Measurements from ENCODE around the gene AMBRA1.

The AMBRA1 gene

DNA sequence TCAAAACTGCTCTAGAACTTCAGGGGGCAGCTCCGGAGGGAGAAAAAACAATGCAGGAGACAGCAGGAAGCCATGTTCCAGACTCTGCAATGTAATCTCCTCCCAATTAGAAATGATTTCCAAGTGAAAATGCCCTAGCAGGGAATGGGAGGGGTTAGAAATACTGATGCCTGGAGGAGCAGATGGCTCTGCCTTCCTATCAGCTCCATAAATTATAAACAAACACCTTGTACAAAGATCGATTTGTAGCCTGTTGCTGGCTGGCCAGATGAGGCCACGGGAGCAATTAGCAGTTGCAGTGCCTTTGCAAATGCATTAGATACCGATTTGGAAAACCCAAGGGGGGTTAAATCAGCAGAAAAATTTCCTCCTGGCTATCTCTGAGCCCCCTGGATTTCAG lies 155.6 kb downstream of the AMBRA1 start:
- DNase-seq (ENCODE audit: low spot score): no peak

DNA sequence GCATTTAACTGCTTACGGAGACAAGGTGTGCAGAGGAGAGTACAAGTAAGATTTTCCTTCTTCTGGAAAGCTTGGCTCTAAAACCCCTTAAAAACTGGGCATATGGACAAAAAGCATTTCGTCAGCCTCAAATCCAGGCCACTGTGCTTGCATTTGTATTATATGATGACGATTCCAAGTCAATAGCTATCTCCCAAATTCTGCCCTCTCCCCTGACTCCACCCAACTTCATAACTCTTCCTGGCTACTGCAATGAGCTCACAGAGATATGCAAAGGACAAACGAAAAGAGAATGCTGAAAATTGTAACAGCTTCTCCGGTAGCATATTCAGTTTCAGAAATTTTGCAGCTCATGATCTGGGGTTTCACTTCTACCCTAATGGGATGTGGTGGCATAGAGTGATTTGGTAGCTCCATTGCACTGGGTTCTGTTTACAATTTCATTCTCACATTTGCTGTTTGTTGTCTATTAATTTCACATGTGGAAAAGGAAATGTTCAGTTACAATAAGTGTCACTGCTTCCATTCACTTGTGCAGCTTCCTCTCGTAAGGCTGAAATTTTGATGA lies 156.6 kb downstream of the AMBRA1 start:
- DNase-seq (ENCODE audit: low spot score): no peak

DNA sequence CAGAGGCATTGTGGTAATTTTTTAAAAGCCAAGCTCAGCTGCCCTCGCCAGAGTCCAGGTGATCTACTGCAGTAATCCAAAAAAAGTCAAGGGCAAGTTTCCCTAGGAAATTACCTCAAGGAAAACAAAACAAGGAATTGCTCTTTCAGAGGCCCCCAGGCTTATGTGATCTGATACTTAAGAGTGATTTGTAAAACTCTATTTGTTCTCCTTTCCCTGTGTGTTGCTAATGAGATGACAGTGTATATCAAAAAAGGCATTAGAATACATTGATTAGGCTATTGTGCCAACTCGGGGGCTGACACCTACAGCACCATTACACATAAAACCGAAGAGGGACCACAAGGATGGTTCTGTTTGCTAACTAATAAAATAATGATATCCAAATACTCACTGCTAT lies 157.7 kb downstream of the AMBRA1 start:
- DNase-seq (ENCODE audit: low spot score): no peak

DNA sequence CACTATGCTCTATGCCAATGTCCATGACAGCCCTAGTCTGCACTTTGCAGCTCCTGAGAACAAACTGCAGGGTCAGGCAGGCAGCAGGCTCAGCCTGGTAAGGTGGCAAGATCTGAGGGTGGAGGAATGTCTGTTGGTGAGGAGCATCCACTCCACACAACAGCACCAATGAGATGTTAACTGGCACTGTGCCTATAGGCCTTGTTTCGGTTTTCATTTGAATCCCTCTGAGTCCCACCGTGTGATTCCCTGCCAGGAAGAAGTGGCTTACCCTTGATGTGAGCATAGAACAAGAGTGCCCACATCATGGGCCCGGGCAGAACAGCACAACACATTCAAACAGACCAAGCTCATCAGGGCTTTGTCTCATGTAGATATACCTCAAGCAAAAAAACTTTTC lies 158.1 kb downstream of the AMBRA1 start:
- DNase-seq (ENCODE audit: low spot score): no peak

DNA sequence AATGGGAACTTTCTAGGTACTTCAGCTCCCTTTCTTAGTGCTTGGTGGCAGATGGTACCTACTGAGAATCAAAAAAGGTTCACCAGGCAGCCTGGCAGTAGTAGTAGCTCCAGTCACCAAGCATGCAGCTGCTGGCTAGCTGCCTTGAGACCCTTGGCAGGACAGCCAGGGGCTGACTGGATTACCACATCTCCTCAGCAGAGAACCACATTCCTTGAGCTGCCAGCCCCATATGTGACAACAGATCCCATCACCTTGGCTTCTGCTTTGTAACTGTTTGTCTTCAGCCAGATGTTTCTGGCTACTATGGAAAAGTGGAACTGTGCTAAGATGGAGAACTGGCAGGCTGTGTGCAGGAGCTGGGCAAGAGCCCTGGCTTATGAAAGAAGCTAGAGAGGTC lies 162.6 kb downstream of the AMBRA1 start:
- no peak for DNase-seq (ENCODE audit: low spot score)

DNA sequence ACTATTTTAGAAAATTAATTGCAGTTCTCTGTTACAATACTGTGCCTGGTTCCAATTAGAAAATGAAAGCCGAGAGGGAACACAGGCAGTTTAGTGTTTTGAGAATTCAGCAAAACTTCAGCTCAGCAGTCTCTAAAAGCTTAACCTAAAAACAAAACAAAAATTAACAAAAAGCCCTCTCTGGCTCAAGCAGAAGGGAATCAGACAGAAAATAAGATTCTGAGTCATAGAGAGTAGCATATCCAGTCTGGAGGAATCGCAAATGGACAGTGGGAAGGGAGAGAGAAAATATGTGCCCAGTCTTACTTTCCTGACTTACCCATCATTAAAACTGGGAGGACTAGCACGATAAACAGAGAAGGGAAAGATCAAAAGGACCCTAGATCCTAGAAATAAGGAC lies 164.1 kb downstream of the AMBRA1 start:
- DNase-seq (ENCODE audit: low spot score): no peak

DNA sequence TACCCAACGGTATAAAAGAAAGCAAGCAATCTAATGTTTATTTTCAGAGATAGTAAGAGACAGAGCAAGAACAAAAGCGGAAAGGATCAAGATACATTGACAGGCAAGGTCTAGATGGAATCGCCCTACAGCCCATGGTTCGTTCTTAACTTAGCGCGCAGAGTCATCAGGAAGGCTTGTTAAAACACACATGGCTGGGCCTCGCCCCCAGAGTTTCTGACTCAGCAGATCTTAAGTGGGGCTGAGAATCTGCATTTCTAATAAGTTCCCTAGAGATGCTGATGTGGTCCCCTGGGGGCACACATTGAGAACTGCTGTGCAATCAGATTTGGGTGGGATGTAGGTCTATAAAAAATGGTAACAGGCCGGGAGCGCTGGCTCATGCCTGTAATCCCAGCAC lies 166.5 kb downstream of the AMBRA1 start:
- no peak for DNase-seq (ENCODE audit: low spot score)

DNA sequence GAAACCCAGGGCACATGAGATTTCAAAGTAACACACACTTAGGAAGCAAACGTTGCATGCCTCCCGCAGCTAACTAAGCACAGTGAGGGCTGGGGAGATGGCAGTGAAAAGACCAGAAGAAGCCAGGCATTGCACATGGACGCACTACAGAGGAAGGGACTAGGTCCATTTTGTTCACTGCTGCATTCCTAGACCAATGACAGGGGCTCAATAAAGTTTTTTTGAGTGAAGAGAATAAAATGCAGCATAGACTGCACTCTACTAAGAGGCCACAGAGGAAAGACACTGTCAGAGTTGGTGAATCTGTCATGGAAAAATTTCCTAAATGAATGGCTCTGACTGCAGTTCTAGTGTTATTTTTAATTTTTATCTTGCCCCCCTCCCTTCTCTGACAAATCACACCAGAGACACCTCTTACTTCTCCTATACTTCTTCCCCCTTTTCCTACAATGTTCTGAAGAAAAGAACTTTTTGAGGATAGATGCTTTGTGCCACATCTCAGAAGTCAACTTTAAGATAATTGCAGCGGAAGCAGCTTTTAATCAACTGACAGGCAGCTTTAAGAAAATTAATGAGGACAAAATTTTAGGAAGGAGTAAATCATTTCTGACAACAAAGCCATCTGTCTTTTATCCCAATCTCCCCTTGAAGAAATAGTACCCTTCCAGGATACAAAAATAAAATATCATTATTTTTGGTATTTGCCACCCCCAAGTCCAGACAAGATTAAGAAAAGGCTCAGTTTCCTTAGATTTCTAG lies 167.4 kb downstream of the AMBRA1 start:
- DNase-seq (ENCODE audit: low spot score): no peak

DNA sequence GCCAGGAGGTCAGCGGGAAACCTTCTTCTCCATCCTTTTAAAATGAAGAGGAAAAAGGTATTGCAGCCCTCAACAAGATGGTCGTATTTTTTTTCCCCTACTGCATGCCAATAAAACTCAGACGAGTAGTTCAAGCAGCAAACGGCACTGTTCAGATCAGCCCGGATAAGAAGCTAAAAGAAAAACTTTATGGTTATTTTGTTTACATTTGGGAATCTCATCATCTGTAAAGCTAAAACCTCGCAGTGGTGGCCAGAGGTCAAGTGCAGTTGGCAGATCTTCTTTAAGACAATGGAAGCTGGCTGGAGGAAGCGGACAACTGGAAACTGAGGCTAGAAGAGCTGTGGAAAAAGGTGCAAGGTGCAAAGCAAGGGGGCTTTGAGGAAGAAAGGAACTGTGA lies 171.2 kb downstream of the AMBRA1 start:
- DNase-seq (ENCODE audit: low spot score): no peak

DNA sequence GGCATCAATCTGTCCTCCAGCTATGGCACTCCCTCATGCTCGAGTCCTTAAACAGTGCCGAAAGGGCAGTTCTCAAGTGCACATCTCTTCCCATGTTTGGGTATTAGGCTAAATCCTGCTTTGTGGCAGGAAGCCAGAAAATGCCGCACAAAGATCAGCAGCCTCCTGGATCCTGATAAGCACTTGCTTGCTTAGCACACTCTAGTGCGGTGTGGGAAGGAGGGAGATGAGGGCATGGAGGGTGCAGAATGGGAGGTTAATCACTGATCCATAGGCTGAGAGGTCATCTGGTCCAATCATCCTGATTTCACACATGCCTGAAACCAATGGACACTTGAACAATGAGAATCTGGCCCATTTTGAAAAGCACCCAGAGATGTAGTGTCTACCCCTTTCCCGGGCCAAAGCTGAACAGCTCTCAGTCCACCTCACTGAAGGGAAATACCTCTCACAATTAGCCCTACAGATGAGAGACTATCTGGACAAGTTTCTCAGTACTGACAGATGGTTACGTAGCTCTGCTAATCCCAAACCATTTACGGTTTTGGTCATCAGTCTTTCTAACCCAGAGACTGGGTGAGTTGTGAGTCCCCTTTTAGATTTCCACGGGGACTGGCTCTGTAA lies 172.5 kb downstream of the AMBRA1 start:
- DNase-seq (ENCODE audit: low spot score): no peak

DNA sequence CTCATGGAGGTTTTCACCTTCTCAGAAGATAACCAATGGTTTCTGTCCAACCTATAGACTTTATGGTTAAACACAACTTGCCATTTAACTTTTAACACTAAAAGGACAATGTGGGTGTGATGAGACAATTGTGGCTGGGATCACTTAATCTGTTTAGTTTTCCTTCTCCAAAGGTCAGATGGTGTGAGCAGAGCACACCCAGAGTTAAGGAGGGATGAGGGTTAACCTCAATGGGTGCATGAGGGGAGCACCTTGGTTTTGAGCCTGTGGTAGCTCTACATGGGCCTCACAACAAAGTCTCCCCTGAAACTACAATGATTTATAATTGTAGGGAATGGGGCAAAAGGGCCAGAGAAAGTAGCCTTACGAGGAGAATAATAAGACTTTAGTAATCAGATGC lies 173.3 kb downstream of the AMBRA1 start:
- DNase-seq (ENCODE audit: low spot score): no peak

DNA sequence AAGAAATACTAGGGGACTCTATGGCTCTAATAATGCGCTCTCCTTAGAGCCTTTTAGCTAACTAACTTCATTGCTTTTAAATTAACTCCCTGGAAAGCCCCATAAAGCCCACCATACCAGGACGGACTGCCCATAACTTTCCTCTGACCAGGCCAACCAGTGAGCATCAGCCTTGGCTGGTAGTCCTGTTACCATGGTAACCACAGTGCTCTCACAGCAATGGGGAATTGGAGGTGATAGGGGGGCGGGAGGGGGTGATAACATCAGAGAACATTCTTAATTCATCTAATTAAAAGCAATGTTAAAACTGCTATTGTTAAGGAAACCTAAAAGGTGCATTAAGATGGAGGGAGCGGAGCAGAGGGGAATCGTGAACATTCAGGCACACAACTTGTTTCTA lies 175.1 kb downstream of the AMBRA1 start:
- no peak for DNase-seq (ENCODE audit: low spot score)

DNA sequence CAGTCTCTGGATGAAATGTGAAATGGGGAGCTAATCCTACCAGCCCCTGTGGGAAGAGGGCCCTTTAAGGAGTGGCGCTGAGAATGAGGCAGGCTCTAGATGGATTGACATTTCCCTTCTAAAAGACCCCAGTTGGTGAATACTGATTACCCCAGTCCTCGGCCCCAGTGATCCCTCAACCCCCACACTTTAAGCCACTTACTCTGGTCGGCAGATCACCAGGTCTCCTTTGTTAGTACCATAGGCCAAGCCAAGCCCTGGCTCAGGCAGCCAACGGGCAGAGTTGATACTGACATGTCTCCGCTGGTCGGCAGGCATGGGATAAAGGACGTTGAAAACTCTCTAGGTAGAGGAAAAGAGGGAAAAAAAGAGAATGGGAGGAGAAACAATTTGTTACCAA lies 176.1 kb downstream of the AMBRA1 start:
- no peak for DNase-seq (ENCODE audit: low spot score)

DNA sequence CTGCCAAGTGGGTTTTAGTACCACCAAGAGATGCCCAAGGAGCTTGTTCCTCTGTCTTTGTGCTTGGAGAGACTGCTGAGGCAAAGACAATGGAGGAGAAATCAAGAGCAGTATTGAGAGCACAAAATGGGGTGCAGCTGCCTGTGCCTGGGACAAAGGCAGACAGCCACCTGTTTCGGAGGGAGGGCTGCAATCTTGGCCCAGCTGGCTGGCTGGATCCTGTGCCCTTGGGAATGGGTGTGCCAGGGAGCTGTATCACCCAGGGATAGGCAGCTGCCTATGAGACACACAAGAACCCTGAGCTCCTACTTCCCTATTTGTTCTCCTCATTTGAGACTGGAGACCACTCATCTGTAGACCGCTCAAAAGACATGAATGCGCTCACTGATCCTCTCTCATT lies 178.9 kb downstream of the AMBRA1 start:
- DNase-seq (ENCODE audit: low spot score): no peak

DNA sequence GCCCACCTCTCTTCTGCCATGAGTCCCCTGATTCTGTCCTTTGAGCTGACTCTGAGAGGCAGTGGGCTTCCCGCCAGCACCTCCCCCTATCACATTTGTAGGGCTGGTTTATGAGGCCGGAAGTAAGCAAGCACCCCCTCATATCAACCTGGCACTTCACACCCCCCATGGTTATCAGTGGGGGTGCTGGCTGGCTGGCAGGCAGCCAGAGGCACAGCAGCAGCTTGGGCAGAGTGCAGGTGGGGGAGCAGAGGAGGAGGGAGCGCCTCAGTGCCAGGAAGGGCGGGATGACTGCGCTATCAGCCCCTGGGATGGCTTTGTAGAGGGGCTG lies 179.4 kb downstream of the AMBRA1 start:
- no peak for DNase-seq (ENCODE audit: low spot score)

DNA sequence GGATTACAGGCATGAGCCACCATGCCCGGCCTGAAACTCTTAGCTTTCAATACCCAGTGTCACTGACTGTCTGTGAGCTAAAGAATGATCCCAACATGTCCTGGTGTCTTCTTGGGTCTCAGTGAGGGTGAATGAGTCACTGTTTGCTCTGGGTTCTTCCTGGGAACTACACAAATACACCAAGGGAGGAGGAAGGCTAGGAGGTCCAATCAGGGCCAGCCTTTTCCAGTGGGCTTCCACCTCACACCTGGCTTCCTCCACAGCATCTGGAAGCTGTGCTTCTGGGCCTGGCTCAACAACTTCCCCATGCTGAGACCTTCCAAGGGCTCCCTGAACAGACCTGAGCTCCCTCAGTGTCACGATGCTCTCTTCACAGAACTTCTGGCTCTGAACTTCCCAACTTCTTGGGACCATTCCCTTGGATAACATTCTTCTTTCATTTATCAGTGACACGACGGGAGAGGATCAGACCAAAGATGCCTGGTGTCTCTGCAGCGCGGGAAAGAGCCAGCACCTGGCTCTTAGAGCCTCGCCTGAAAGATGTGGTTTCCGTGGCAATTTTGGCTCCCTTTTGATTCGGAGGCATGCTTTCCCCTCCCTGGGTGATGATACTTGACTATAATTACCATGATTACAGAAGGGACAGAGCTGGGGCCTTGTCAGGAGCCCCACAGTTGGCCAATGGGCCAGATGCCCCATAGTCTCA lies 179.9 kb downstream of the AMBRA1 start:
- no peak for DNase-seq (ENCODE audit: low spot score)

DNA sequence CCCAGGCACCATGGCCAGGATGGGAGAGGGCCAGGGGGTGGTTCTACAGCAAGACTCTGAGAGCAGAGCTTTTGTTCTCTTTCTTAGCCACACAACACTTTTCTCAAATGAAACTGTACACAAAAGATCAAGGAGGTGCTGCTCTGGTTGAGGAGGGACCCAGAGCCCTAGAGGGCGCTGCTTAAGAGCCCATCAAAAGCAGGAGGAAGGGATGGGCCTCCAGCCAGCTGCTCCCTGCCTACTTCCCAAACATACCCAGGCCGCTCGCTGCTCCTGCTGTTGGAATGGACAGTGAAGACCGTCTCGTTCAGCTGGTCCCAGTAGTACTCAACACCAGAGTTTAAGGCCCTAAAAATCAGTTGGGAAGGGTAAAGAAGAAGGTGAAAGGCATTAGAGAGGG lies 183.8 kb downstream of the AMBRA1 start:
- DNase-seq (ENCODE audit: low spot score): no peak

DNA sequence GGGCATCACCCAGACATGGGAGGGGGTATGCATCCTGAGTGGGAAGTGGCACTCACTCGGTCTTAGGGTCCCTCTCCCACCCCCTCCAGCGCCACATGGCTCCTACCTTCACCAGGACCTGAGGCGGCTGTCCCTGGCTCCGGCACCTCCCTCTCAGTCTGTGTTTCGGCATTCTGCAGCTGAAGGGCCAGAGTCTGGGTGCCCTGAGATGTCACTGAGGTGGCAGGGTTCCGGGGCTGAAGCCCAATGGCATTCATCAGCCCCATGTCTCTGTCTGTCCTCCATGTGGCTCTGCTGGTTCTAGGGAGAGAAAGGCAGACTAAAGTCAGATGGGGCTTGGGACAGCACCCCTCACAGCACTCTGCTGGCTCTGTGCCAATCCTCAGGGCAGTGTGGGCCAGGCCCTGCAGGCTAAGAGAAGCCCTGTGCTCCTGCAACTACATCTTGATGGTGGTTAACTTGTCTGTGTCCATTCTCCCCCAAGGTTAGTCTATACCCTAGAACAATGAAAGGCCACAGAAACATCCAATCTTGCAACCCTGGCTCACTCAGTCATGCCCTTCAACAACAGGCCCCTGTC lies 185.3 kb downstream of the AMBRA1 start:
- no peak for DNase-seq (ENCODE audit: low spot score)

DNA sequence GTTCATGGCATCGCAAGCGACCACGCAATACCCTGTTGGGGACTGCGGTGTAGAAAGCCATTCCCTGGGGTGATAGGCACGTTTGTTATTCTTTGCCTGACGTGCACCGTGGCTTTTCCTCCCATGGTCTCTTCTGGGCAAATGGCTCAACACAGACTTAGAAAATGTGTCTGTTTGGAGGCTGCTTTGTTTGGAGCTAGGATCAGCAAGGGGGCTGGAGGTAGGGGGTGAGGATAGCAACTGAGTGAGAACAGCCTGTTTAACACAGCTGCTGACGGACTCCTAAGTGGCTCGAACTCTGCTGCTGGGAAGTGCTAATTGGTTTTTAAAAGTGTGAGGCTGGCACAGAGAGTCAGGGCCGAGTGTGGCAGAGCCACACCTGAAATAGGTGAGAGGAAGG lies 186.2 kb downstream of the AMBRA1 start:
- no peak for DNase-seq (ENCODE audit: low spot score)

DNA sequence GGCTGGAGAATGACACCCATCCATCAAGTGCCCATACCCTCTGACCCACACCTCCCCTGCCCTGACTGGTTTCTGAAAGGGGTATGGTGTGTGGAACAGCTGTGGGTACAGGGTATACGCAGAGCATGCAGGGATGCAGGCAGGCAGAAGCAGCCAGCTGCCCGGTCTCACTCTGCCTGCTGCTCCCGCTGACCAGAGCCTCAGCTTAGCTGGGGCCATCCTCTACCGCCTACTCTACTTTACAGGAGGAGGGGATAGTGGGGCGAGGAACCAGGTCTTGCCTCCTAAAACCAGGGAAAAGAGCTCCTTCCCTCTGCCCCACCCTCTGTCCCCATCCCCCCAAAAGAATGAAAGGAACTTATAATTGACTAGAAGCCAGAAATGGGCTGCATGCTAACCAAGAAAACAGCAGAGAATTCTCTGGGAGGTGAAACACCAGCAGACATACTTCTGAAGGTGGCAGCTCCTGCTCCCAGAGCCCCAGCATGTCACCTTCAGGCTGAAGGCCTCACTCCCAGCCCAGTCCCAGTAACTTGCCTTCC lies 189.3 kb downstream of the AMBRA1 start:
- no peak for DNase-seq (ENCODE audit: low spot score)

DNA sequence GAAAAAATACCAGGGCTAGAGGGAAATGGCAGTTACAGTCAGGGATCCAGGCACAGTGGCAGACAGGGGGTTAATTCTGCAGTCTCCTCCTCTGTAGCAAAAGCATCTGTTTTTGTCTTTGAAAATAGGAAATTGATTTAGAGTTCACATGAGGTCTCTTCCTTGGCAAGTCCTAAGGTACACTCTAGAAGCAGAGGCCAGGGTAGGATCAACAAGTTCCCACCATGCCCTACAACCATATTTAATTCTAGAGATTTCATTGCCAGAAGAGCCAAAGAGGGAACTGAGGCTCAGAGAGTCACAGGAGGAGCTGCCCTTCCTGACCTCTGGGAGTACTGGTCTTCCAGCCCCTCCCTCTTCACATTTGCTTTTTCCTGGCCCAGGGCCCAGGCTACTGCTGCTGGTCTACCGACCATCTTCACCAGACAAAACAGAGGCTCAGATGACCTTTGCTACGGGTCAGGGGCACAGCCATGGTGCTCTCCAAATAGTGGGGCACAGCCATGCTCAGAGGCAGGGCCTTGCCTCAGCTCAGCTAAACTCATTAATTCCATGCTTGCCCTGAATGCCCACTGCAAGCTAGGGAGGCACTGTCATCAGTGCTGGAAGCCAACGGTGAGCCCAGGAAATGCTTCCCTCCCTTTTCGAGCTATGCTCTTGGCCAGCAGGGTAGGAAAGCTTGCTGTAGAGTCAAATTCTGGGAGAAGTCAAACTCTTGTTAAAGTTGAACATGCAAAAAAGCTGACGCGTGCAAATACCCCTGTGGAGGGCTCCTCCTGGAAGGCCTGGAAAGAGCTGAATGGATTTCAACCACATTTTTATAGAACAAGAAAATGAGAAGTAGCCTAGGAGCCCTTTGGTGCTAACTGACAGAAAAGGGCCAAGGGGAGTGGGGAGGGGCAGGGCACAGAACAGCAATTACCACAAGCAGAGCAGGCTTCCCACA lies 190.6 kb downstream of the AMBRA1 start:
- DNase-seq (ENCODE audit: low spot score): no peak
